HG03469 (cell line): Measurements from ENCODE around the gene EFCAB6.
"Not testable (repeated sequence)": the region's sequence is repeated elsewhere in the genome, so short reads cannot be mapped to it uniquely, and the experiment has no call there.

Source experiments
- ATAC-seq: cut with Tn5 transposase; IDR thresholded peaks from one replicate; pipeline ENCODE4 v1.9.1; 2021; ENCODE audit warnings: mild to moderate bottlenecking, moderate library complexity, moderate number of reproducible peaks; ENCODE audit not compliant: unreplicated experiment

The EFCAB6 gene

GRCh38 chr22:43720716-43721115 is 91.4 kb downstream of the EFCAB6 start:
- no peak for ATAC-seq

GRCh38 chr22:43714104-43714503 is 98.0 kb downstream of the EFCAB6 start:
- ATAC-seq: no peak

GRCh38 chr22:43711681-43712080 is 100.4 kb downstream of the EFCAB6 start:
- no peak for ATAC-seq

- no peak for ATAC-seq
These were observed 104.5 kb downstream of the EFCAB6 start for GRCh38 chr22:43707648-43708047.

GRCh38 chr22:43706571-43707328 is 105.4 kb downstream of the EFCAB6 start:
- no peak for ATAC-seq

- no peak for ATAC-seq
These were observed 106.0 kb downstream of the EFCAB6 start for GRCh38 chr22:43706151-43706550.

- no peak for ATAC-seq
These were observed 108.1 kb downstream of the EFCAB6 start for GRCh38 chr22:43704051-43704450.

- ATAC-seq: no peak
These were observed 113.7 kb downstream of the EFCAB6 start for GRCh38 chr22:43698403-43698802.

GRCh38 chr22:43697894-43698293 is 114.2 kb downstream of the EFCAB6 start:
- no peak for ATAC-seq

GRCh38 chr22:43693249-43693648 is 118.9 kb downstream of the EFCAB6 start:
- no peak for ATAC-seq

- no peak for ATAC-seq
These were observed 122.7 kb downstream of the EFCAB6 start for GRCh38 chr22:43689356-43689755.

GRCh38 chr22:43682851-43683250 is 129.3 kb downstream of the EFCAB6 start:
- ATAC-seq: no peak

- no peak for ATAC-seq
These were observed 130.3 kb downstream of the EFCAB6 start for GRCh38 chr22:43681731-43682360.

GRCh38 chr22:43670513-43670912 is 141.6 kb downstream of the EFCAB6 start:
- no peak for ATAC-seq

- ATAC-seq: no peak
These were observed 142.9 kb downstream of the EFCAB6 start for GRCh38 chr22:43669190-43669589.

- ATAC-seq: no peak
These were observed 144.4 kb downstream of the EFCAB6 start for GRCh38 chr22:43667656-43668055.

- no peak for ATAC-seq
These were observed 145.6 kb downstream of the EFCAB6 start for GRCh38 chr22:43666457-43666856.

GRCh38 chr22:43658823-43659222 is 153.3 kb downstream of the EFCAB6 start:
- ATAC-seq: no peak

- ATAC-seq: not testable (repeated sequence)
These were observed 155.5 kb downstream of the EFCAB6 start for GRCh38 chr22:43656581-43656980.

- no peak for ATAC-seq
These were observed 157.8 kb downstream of the EFCAB6 start for GRCh38 chr22:43654271-43654670.

- no peak for ATAC-seq
These were observed 159.3 kb downstream of the EFCAB6 start for GRCh38 chr22:43652845-43653244.

- ATAC-seq: no peak
These were observed 168.7 kb downstream of the EFCAB6 start for GRCh38 chr22:43643387-43643786.
